GM12878 (cell line): Measurements from ENCODE around the gene AGO4. TPM values are rescaled to one million over a fixed set of nuclear protein-coding genes. Genes with fewer than 3 reads are reported as not detected.

Experiments used
- ATAC-seq: fragments of 200-7000 bp; cut with Tn5 transposase; 3 replicates; pipeline ENCODE4 v1.9.1; 2020; ENCODE audit warnings: mild to moderate bottlenecking, moderate library complexity
- BruUV-seq: library from RNA; stranded (reverse); fragments of 400-500 nt; replicated peaks from 2 replicates; lab custom pipeline; 2021; lab: Mats Ljungman, UMichigan
- CTCF ChIA-PET: fragments of 300-600 bp; sonication (Branson Sonifier 250); formaldehyde crosslinking; extraction: SDS; loops from one replicate; lab custom pipeline; 2021; ENCODE audit warnings: inconsistent platforms; lab: Yijun Ruan, JAX
- POLR2A ChIA-PET: fragments of 350-600 bp; formaldehyde crosslinking; extraction: SDS; loops from one replicate; lab custom pipeline; 2021; ENCODE audit warnings: inconsistent platforms; lab: Charles Lee
- RAD21 ChIA-PET: fragments of 300-600 bp; sonication (Branson Sonifier 250); formaldehyde crosslinking; loops from one replicate; lab custom pipeline; 2023; ENCODE audit warnings: antibody characterized with exemption; ENCODE audit not compliant: unreplicated experiment; lab: Charles Lee
- SMC1A ChIA-PET: fragments of 300-600 bp; sonication (Branson Sonifier 250); formaldehyde crosslinking; loops from one replicate; lab custom pipeline; 2023; ENCODE audit not compliant: unreplicated experiment, uncharacterized antibody; lab: Charles Lee
- DNase-seq: peaks from one replicate; pipeline ENCODE4 v3.0.0-alpha.2; 2011; ENCODE audit warnings: low read depth, low spot score
- FAIRE-seq: peaks from 3 replicates; lab custom pipeline; 2011; peaks lifted over from hg19 to GRCh38; lab: Jason Lieb, UNC
- H2AFZ ChIP-seq: 2 replicates; pipeline ENCODE4 v1.6.0; 2011; ENCODE audit warnings: low read depth, low read length, control low read depth; ENCODE audit not compliant: control insufficient read depth
- H3K27ac ChIP-seq: 2 replicates; pipeline ENCODE4 v1.5.1; 2011; ENCODE audit warnings: control low read depth; ENCODE audit not compliant: control insufficient read depth, insufficient read depth
- H3K27me3 ChIP-seq, 2 experiments: replicated peaks in 1 of 2; 2 replicates each; pipeline versions ENCODE4 v1.6.0 to v1.6.1; 2011; ENCODE audit warnings: low read length in 1 of 2; ENCODE audit not compliant: control insufficient read depth in 2 of 2, insufficient read depth in 2 of 2
- H3K36me3 ChIP-seq, 2 experiments: 2 replicates each; pipeline ENCODE4 v1.5.1; 2011; ENCODE audit warnings: low read length in 1 of 2; ENCODE audit not compliant: control insufficient read depth in 2 of 2, insufficient read depth in 2 of 2
- H3K4me1 ChIP-seq: 2 replicates; pipeline ENCODE4 v1.6.1; 2011; ENCODE audit warnings: mild to moderate bottlenecking, low read length, moderate library complexity, mixed read lengths; ENCODE audit not compliant: control insufficient read depth, insufficient read depth
- H3K4me2 ChIP-seq: 2 replicates; pipeline ENCODE4 v1.6.0; 2011; ENCODE audit warnings: control low read depth; ENCODE audit not compliant: control insufficient read depth, insufficient read depth
- H3K4me3 ChIP-seq: fragments of 200-600 bp; sonication (generic); 2 replicates; pipeline ENCODE4 v1.5.1; 2016
- H3K79me2 ChIP-seq: 2 replicates; pipeline ENCODE4 v1.6.0; 2011; ENCODE audit warnings: low read length; ENCODE audit not compliant: control insufficient read depth, insufficient read depth
- H3K9ac ChIP-seq: 2 replicates; pipeline ENCODE4 v1.8.0; 2011; ENCODE audit warnings: low read length, control low read depth, mixed read lengths; ENCODE audit not compliant: control insufficient read depth, insufficient read depth
- H3K9me3 ChIP-seq: replicated peaks from 3 replicates; pipeline ENCODE4 v1.5.1; 2011; ENCODE audit warnings: mild to moderate bottlenecking, low read length; ENCODE audit not compliant: control insufficient read depth, insufficient read depth
- H4K20me1 ChIP-seq: 2 replicates; pipeline ENCODE4 v1.6.0; 2011; ENCODE audit not compliant: control insufficient read depth, insufficient read depth
- CEBPB ChIP-seq, 2 experiments: fragments of 150-350 bp in 1 of 2; IDR thresholded peaks; 2 replicates each; pipeline ENCODE4 v1.6.1; 2012 to 2014; ENCODE audit warnings: low read depth in 2 of 2, low read length in 2 of 2, borderline replicate concordance in 1 of 2, inconsistent platforms in 1 of 2
- EGR1 ChIP-seq, 2 experiments: IDR thresholded peaks; 1 replicate in 1 of 2; 2 replicates in 1 of 2; pipeline ENCODE4 v1.6.1; 2011 to 2012; ENCODE audit warnings: low read depth in 2 of 2, low read length in 2 of 2, borderline replicate concordance in 1 of 2, mild to moderate bottlenecking in 1 of 2, moderate library complexity in 1 of 2
- NFIC ChIP-seq: IDR thresholded peaks from 2 replicates; pipeline ENCODE4 v1.6.1; 2012; ENCODE audit warnings: low read depth, mild to moderate bottlenecking, inconsistent platforms, low read length, moderate library complexity
- SMAD1 ChIP-seq: fragments of 450-650 bp; IDR thresholded peaks from 2 replicates; pipeline ENCODE4 v1.6.1; 2018; ENCODE audit warnings: mild to moderate bottlenecking, low read depth; ENCODE audit not compliant: partially characterized antibody
- SMARCA5 ChIP-seq: fragments of 450-650 bp; IDR thresholded peaks from 2 replicates; pipeline ENCODE4 v1.6.1; 2017; ENCODE audit warnings: mild to moderate bottlenecking
- TBL1XR1 ChIP-seq: IDR thresholded peaks from 2 replicates; pipeline ENCODE4 v1.6.1; 2012; ENCODE audit warnings: low read depth, low read length, improper control_type of control experiment
- WGBS: methylation state at CpG from one replicate; pipeline ENCODE4 v1.1.6; 2016; ENCODE audit warnings: low lambda C conversion rate; ENCODE audit not compliant: insufficient replicate concordance, insufficient coverage; ENCODE audit errors: missing lambda C conversion rate; 5-methylcytosine and 5-hydroxymethylcytosine counted together
- in situ Hi-C: fragments of 300-500 bp; cut with MboI; formaldehyde crosslinking; loops from 9 replicates; pipeline ENCODE4 v1.14.3; 2018; ENCODE audit warnings: mixed read lengths
- intact Hi-C: fragments of 100-400 bp; cut with micrococcal nuclease; formaldehyde crosslinking; loops from one replicate; pipeline ENCODE4 v1.14.2; 2022; ENCODE audit not compliant: unreplicated experiment
- polyA plus RNA-seq, 11 experiments: library from polyadenylated mRNA; depleted of rRNA in 4 of 11; unstranded in 6 of 11; stranded (reverse) in 5 of 11; fragments of >200 nt; fragmentation: Nextera tagmentation in 4 of 11; fragmentation: Illumina TruSeq in 1 of 11; extraction: Ambion mirVana in 4 of 11; extraction: Trizol in 1 of 11; gene quantifications; 1 replicate in 1 of 11; 2 replicates in 10 of 11; pipeline versions ENCODE4 v1.2.1 to v1.2.3, GENCODE V29; 2011 to 2016; ENCODE audit warnings: inconsistent platforms in 2 of 11, missing spikeins in 2 of 11, low read depth in 1 of 11
- total RNA-seq, 4 experiments: library from RNA; depleted of rRNA in 3 of 4; stranded (reverse); fragments of >200 nt in 3 of 4; fragmentation: Illumina TruSeq in 1 of 4; extraction: Trizol in 1 of 4; gene quantifications; 2 replicates each; pipeline versions ENCODE4 v1.2.1 to v1.2.3, GENCODE V29; 2013 to 2021
- TF ChIP-seq, protein P1 (sequence below): fragments of 450-650 bp; formaldehyde crosslinking; IDR thresholded peaks from 2 replicates; pipeline ENCODE4 v1.4.0; 2022; ENCODE audit warnings: mild to moderate bottlenecking, moderate library complexity
- TF ChIP-seq, protein P2 (sequence below): fragments of 450-650 bp; IDR thresholded peaks from 2 replicates; pipeline ENCODE4 v1.6.1; 2016; ENCODE audit warnings: mild to moderate bottlenecking
- TF ChIP-seq, protein P3 (sequence below): IDR thresholded peaks from 2 replicates; pipeline ENCODE4 v1.6.1; 2011; ENCODE audit warnings: mild to moderate bottlenecking, low read depth, low read length, moderate library complexity; ENCODE audit not compliant: insufficient replicate concordance
- TF ChIP-seq, protein P4 (sequence below): fragments of 450-650 bp; IDR thresholded peaks from 2 replicates; pipeline ENCODE4 v1.6.1; 2018; ENCODE audit warnings: mild to moderate bottlenecking, low read depth, moderate library complexity; ENCODE audit not compliant: partially characterized antibody
- TF ChIP-seq, protein P5 (sequence below): IDR thresholded peaks from 2 replicates; pipeline ENCODE4 v1.6.1; 2012; ENCODE audit warnings: low read depth, low read length, improper control_type of control experiment
- TF ChIP-seq, protein P6 (sequence below): IDR thresholded peaks from 2 replicates; pipeline ENCODE4 v1.6.1; 2011; ENCODE audit warnings: low read depth, low read length, improper control_type of control experiment, borderline replicate concordance

Gene AGO4
- total and polyA plus RNA-seq, 10 of the 15 experiments (the other 5 are each of a cell fraction or from before 2014, with no cell fraction given), result 1.2 to 7.9 (median 3.2) TPM

DNA sequence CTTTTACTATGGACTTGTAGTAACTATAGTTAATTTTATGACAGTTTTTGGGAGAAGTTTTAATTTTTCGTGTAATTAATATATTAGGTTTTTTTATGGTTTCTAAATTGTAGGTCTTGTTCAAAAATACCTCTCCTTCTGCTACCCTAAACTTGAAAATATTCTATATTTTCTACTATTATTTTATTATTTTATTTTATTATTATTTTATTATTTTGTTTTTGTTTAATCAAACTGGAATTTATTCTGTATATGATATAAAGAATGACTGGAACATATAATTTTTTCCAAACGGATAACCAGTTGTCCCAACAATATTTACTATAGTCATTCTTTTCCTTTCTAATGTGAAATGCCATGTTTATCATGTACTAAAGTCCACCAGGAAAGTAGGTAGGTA lies 17.1 kb upstream of the AGO4 start:
- no peak for FAIRE-seq
- no peaks in the 10 kb centered on the region for H3K9me3 ChIP-seq
- H3K4me2 ChIP-seq, result no peak overlapping the region
- intact Hi-C loops (no loop called here), in situ Hi-C loops (no loop called here)
- H3K27me3 ChIP-seq, result no peaks in the 10 kb centered on the region
- ATAC-seq, result no peak
- BruUV-seq, result no TSS peak
- CTCF ChIA-PET, result no interaction called here
- no peak overlapping the region for H3K27ac ChIP-seq
- H3K4me3 ChIP-seq, result no peak overlapping the region
- H3K79me2 ChIP-seq, result no peaks in the 10 kb centered on the region
- POLR2A ChIA-PET, result interaction anchor here (0.7 kb wide), 1 partner anchor 359 kb away, joined by 8 read pairs; no protein-coding TSS in a partner anchor
- SMC1A ChIA-PET, result no interaction called here
- RAD21 ChIA-PET, result no interaction called here
- no peaks in the 10 kb centered on the region for H3K4me1 ChIP-seq
- no peak for DNase-seq
- no peaks in the 10 kb centered on the region for H3K36me3 ChIP-seq
- WGBS, result 69% methylated on average over 2 of the region's 2 CpGs
- H2AFZ ChIP-seq, result no peak overlapping the region
- H3K9ac ChIP-seq, result no peak overlapping the region
- H4K20me1 ChIP-seq, result no peaks in the 10 kb centered on the region
- TF ChIP-seq, protein P1, sequence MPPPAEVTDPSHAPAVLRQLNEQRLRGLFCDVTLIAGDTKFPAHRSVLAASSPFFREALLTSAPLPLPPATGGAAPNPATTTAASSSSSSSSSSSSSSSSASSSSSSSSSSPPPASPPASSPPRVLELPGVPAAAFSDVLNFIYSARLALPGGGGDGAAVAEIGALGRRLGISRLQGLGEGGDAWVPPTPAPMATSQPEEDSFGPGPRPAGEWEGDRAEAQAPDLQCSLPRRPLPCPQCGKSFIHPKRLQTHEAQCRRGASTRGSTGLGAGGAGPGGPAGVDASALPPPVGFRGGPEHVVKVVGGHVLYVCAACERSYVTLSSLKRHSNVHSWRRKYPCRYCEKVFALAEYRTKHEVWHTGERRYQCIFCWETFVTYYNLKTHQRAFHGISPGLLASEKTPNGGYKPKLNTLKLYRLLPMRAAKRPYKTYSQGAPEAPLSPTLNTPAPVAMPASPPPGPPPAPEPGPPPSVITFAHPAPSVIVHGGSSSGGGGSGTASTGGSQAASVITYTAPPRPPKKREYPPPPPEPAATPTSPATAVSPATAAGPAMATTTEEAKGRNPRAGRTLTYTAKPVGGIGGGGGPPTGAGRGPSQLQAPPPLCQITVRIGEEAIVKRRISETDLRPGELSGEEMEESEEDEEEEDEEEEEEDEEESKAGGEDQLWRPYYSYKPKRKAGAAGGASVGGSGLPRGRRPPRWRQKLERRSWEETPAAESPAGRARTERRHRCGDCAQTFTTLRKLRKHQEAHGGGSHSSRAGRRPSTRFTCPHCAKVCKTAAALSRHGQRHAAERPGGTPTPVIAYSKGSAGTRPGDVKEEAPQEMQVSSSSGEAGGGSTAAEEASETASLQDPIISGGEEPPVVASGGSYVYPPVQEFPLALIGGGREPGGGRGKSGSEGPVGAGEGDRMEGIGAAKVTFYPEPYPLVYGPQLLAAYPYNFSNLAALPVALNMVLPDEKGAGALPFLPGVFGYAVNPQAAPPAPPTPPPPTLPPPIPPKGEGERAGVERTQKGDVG (CRISPR knock-in tag), result no peak
- TF ChIP-seq, protein P2, sequence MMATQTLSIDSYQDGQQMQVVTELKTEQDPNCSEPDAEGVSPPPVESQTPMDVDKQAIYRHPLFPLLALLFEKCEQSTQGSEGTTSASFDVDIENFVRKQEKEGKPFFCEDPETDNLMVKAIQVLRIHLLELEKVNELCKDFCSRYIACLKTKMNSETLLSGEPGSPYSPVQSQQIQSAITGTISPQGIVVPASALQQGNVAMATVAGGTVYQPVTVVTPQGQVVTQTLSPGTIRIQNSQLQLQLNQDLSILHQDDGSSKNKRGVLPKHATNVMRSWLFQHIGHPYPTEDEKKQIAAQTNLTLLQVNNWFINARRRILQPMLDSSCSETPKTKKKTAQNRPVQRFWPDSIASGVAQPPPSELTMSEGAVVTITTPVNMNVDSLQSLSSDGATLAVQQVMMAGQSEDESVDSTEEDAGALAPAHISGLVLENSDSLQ, result no peak
- TF ChIP-seq, protein P3, sequence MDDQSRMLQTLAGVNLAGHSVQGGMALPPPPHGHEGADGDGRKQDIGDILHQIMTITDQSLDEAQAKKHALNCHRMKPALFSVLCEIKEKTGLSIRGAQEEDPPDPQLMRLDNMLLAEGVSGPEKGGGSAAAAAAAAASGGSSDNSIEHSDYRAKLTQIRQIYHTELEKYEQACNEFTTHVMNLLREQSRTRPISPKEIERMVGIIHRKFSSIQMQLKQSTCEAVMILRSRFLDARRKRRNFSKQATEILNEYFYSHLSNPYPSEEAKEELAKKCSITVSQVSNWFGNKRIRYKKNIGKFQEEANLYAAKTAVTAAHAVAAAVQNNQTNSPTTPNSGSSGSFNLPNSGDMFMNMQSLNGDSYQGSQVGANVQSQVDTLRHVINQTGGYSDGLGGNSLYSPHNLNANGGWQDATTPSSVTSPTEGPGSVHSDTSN, result no peak
- no peak for TF ChIP-seq TBL1XR1
- TF ChIP-seq, protein P4, sequence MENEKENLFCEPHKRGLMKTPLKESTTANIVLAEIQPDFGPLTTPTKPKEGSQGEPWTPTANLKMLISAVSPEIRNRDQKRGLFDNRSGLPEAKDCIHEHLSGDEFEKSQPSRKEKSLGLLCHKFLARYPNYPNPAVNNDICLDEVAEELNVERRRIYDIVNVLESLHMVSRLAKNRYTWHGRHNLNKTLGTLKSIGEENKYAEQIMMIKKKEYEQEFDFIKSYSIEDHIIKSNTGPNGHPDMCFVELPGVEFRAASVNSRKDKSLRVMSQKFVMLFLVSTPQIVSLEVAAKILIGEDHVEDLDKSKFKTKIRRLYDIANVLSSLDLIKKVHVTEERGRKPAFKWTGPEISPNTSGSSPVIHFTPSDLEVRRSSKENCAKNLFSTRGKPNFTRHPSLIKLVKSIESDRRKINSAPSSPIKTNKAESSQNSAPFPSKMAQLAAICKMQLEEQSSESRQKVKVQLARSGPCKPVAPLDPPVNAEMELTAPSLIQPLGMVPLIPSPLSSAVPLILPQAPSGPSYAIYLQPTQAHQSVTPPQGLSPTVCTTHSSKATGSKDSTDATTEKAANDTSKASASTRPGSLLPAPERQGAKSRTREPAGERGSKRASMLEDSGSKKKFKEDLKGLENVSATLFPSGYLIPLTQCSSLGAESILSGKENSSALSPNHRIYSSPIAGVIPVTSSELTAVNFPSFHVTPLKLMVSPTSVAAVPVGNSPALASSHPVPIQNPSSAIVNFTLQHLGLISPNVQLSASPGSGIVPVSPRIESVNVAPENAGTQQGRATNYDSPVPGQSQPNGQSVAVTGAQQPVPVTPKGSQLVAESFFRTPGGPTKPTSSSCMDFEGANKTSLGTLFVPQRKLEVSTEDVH, result no peak
- no peak for TF ChIP-seq SMAD1
- TF ChIP-seq, protein P5, sequence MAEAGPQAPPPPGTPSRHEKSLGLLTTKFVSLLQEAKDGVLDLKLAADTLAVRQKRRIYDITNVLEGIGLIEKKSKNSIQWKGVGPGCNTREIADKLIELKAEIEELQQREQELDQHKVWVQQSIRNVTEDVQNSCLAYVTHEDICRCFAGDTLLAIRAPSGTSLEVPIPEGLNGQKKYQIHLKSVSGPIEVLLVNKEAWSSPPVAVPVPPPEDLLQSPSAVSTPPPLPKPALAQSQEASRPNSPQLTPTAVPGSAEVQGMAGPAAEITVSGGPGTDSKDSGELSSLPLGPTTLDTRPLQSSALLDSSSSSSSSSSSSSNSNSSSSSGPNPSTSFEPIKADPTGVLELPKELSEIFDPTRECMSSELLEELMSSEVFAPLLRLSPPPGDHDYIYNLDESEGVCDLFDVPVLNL, result no peak
- no peak for TF ChIP-seq SMARCA5
- TF ChIP-seq, protein P6, sequence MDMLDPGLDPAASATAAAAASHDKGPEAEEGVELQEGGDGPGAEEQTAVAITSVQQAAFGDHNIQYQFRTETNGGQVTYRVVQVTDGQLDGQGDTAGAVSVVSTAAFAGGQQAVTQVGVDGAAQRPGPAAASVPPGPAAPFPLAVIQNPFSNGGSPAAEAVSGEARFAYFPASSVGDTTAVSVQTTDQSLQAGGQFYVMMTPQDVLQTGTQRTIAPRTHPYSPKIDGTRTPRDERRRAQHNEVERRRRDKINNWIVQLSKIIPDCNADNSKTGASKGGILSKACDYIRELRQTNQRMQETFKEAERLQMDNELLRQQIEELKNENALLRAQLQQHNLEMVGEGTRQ, result no peak
- TF ChIP-seq NFIC, result no peak
- no peak for TF ChIP-seq CEBPB (IDR thresholded peaks at IDR 0.05; ENCODE audit: borderline replicate concordance in 1 of 2, low read depth in 2 of 2, low read length in 2 of 2)
- no peak for TF ChIP-seq EGR1 (IDR thresholded peaks at IDR 0.05; ENCODE audit: borderline replicate concordance in 1 of 2, low read depth in 2 of 2, low read length in 2 of 2)
